ENCODE measurements around the gene WDFY4.
A peak's percentile ranks its signal among the peaks of the same experiment; 100 is the strongest.

The WDFY4 gene

GRCh38 chr10:48856855-48857254, 172.2 kb downstream of the WDFY4 start:
- Histone ChIP-seq H3K56ac (ENCODE audit: low read length) (no peak overlapping the region), H3K79me2 (ENCODE audit: control insufficient read depth, insufficient read depth, low read length) (no peaks in the 10 kb centered on the region), H3K4ac (ENCODE audit: low read depth, low read length) (no peak overlapping the region), H3K4me1 (ENCODE audit: control insufficient read depth, low read depth, low read length) (no peaks in the 10 kb centered on the region), H3K9ac (ENCODE audit: low read length) (no peak overlapping the region), H3K79me1 (ENCODE audit: low read length) (no peaks in the 10 kb centered on the region), H2AK5ac (ENCODE audit: low read length) (no peak overlapping the region), H3K27ac (ENCODE audit: low read depth, low read length) (no peak overlapping the region), H2BK5ac (ENCODE audit: low read length) (no peak overlapping the region), H3K4me3 (ENCODE audit: low read length) (no peak overlapping the region), H3K36me3 (ENCODE audit: control insufficient read depth, insufficient read depth, low read length) (no peaks in the 10 kb centered on the region), H3K18ac (ENCODE audit: low read length) (no peak overlapping the region), H4K8ac (ENCODE audit: low read depth, low read length) (no peak overlapping the region), H2BK120ac (ENCODE audit: low read depth, low read length) (no peak overlapping the region), H3K23ac (ENCODE audit: low read length) (no peak overlapping the region), H3K27me3 (ENCODE audit: insufficient read depth, low read length, poor library complexity) (no peaks in the 10 kb centered on the region), H4K5ac (ENCODE audit: low read length) (no peak overlapping the region), H2BK15ac (replicated peaks; ENCODE audit: low read depth) (no peak overlapping the region), H3K4me2 (ENCODE audit: low read length) (no peak overlapping the region)
- DNase-seq, result no peak

- H4K8ac ChIP-seq (ENCODE audit: low read depth, low read length), result no peak overlapping the region
- H3K9ac ChIP-seq (ENCODE audit: low read length), result no peak overlapping the region
- no peak overlapping the region for H2BK120ac ChIP-seq (ENCODE audit: low read depth, low read length)
- H3K79me2 ChIP-seq (ENCODE audit: control insufficient read depth, insufficient read depth, low read length), result no peaks in the 10 kb centered on the region
- H3K56ac ChIP-seq (ENCODE audit: low read length), result no peak overlapping the region
- H3K36me3 ChIP-seq (ENCODE audit: control insufficient read depth, insufficient read depth, low read length), result no peaks in the 10 kb centered on the region
- no peak for DNase-seq
- no peak overlapping the region for H3K4ac ChIP-seq (ENCODE audit: low read depth, low read length)
- H2BK15ac ChIP-seq (replicated peaks; ENCODE audit: low read depth), result no peak overlapping the region
- H3K18ac ChIP-seq (ENCODE audit: low read length), result no peak overlapping the region
- no peak overlapping the region for H3K23ac ChIP-seq (ENCODE audit: low read length)
- WGBS (ENCODE audit: extremely low coverage, insufficient coverage, low lambda C conversion rate), result no CpG with 5 or more reads among the region's 1 CpG
- H3K79me1 ChIP-seq (ENCODE audit: low read length), result no peaks in the 10 kb centered on the region
- no peak overlapping the region for H4K5ac ChIP-seq (ENCODE audit: low read length)
- H2AK5ac ChIP-seq (ENCODE audit: low read length), result no peak overlapping the region
- no peaks in the 10 kb centered on the region for H3K4me1 ChIP-seq (ENCODE audit: control insufficient read depth, low read depth, low read length)
- H3K27me3 ChIP-seq (ENCODE audit: insufficient read depth, low read length, poor library complexity), result no peaks in the 10 kb centered on the region
- no peak overlapping the region for H2BK5ac ChIP-seq (ENCODE audit: low read length)
- no peak overlapping the region for H3K4me3 ChIP-seq (ENCODE audit: low read length)
- H3K4me2 ChIP-seq (ENCODE audit: low read length), result no peak overlapping the region
- no peak overlapping the region for H3K27ac ChIP-seq (ENCODE audit: low read depth, low read length)
These were observed 187.6 kb downstream of the WDFY4 start for GRCh38 chr10:48872234-48872633.

GRCh38 chr10:48878091-48878490, 193.4 kb downstream of the WDFY4 start:
- no peaks in the 10 kb centered on the region for H3K79me1 ChIP-seq (ENCODE audit: low read length)
- no peak overlapping the region for H3K4me2 ChIP-seq (ENCODE audit: low read length)
- H3K23ac ChIP-seq (ENCODE audit: low read length), result no peak overlapping the region
- no peak overlapping the region for H3K27ac ChIP-seq (ENCODE audit: low read depth, low read length)
- H3K4me1 ChIP-seq (ENCODE audit: control insufficient read depth, low read depth, low read length), result no peaks in the 10 kb centered on the region
- no CpG with 5 or more reads among the region's 3 CpGs for WGBS (ENCODE audit: extremely low coverage, insufficient coverage, low lambda C conversion rate)
- H3K4ac ChIP-seq (ENCODE audit: low read depth, low read length), result no peak overlapping the region
- no peak overlapping the region for H2AK5ac ChIP-seq (ENCODE audit: low read length)
- H2BK120ac ChIP-seq (ENCODE audit: low read depth, low read length), result no peak overlapping the region
- H3K36me3 ChIP-seq (ENCODE audit: control insufficient read depth, insufficient read depth, low read length), result no peaks in the 10 kb centered on the region
- H3K56ac ChIP-seq (ENCODE audit: low read length), result no peak overlapping the region
- no peak for DNase-seq
- H4K8ac ChIP-seq (ENCODE audit: low read depth, low read length), result no peak overlapping the region
- H2BK15ac ChIP-seq (replicated peaks; ENCODE audit: low read depth), result no peak overlapping the region
- no peak overlapping the region for H3K9ac ChIP-seq (ENCODE audit: low read length)
- H3K4me3 ChIP-seq (ENCODE audit: low read length), result no peak overlapping the region
- no peaks in the 10 kb centered on the region for H3K79me2 ChIP-seq (ENCODE audit: control insufficient read depth, insufficient read depth, low read length)
- no peak overlapping the region for H3K18ac ChIP-seq (ENCODE audit: low read length)
- no peaks in the 10 kb centered on the region for H3K27me3 ChIP-seq (ENCODE audit: insufficient read depth, low read length, poor library complexity)
- no peak overlapping the region for H2BK5ac ChIP-seq (ENCODE audit: low read length)
- H4K5ac ChIP-seq (ENCODE audit: low read length), result no peak overlapping the region

GRCh38 chr10:48879451-48879850, 194.8 kb downstream of the WDFY4 start:
- Histone ChIP-seq H3K4me3 (ENCODE audit: low read length) (no peak overlapping the region), H3K27me3 (ENCODE audit: insufficient read depth, low read length, poor library complexity) (no peaks in the 10 kb centered on the region)

GRCh38 chr10:48880016-48880705, 195.5 kb downstream of the WDFY4 start:
- H2AK5ac ChIP-seq (ENCODE audit: low read length), result no peak overlapping the region
- H3K18ac ChIP-seq (ENCODE audit: low read length), result no peak overlapping the region
- H2BK120ac ChIP-seq (ENCODE audit: low read depth, low read length), result no peak overlapping the region

More at GRCh38 chr10:48879451-48879850, 194.8 kb downstream of the WDFY4 start:
- H4K5ac ChIP-seq (ENCODE audit: low read length), result no peak overlapping the region
- H3K79me1 ChIP-seq (ENCODE audit: low read length), result no peaks in the 10 kb centered on the region
- H2BK5ac ChIP-seq (ENCODE audit: low read length), result no peak overlapping the region
- no peak for DNase-seq
- no peak overlapping the region for H3K18ac ChIP-seq (ENCODE audit: low read length)
- H3K4me1 ChIP-seq (ENCODE audit: control insufficient read depth, low read depth, low read length), result no peaks in the 10 kb centered on the region
- no peak overlapping the region for H2BK120ac ChIP-seq (ENCODE audit: low read depth, low read length)
- no peak overlapping the region for H4K8ac ChIP-seq (ENCODE audit: low read depth, low read length)
- WGBS (ENCODE audit: extremely low coverage, insufficient coverage, low lambda C conversion rate), result no CpG with 5 or more reads among the region's 5 CpGs
- no peak overlapping the region for H3K23ac ChIP-seq (ENCODE audit: low read length)
- H3K4me2 ChIP-seq (ENCODE audit: low read length), result no peak overlapping the region
- no peaks in the 10 kb centered on the region for H3K36me3 ChIP-seq (ENCODE audit: control insufficient read depth, insufficient read depth, low read length)
- no peaks in the 10 kb centered on the region for H3K79me2 ChIP-seq (ENCODE audit: control insufficient read depth, insufficient read depth, low read length)
- H2BK15ac ChIP-seq (replicated peaks; ENCODE audit: low read depth), result no peak overlapping the region
- no peak overlapping the region for H3K56ac ChIP-seq (ENCODE audit: low read length)
- no peak overlapping the region for H2AK5ac ChIP-seq (ENCODE audit: low read length)
- H3K4ac ChIP-seq (ENCODE audit: low read depth, low read length), result no peak overlapping the region
- no peak overlapping the region for H3K9ac ChIP-seq (ENCODE audit: low read length)
- no peak overlapping the region for H3K27ac ChIP-seq (ENCODE audit: low read depth, low read length)

GRCh38 chr10:48881937-48882336, 197.3 kb downstream of the WDFY4 start:
- H2AK5ac ChIP-seq (ENCODE audit: low read length), result no peak overlapping the region
- H3K79me2 ChIP-seq (ENCODE audit: control insufficient read depth, insufficient read depth, low read length), result no peaks in the 10 kb centered on the region
- no peak overlapping the region for H3K4ac ChIP-seq (ENCODE audit: low read depth, low read length)
- no peak overlapping the region for H3K4me3 ChIP-seq (ENCODE audit: low read length)
- H3K27ac ChIP-seq (ENCODE audit: low read depth, low read length), result no peak overlapping the region
- no peaks in the 10 kb centered on the region for H3K27me3 ChIP-seq (ENCODE audit: insufficient read depth, low read length, poor library complexity)
- no peaks in the 10 kb centered on the region for H3K79me1 ChIP-seq (ENCODE audit: low read length)
- H3K9ac ChIP-seq (ENCODE audit: low read length), result no peak overlapping the region
- no peak overlapping the region for H4K5ac ChIP-seq (ENCODE audit: low read length)
- H3K23ac ChIP-seq (ENCODE audit: low read length), result no peak overlapping the region
- no peaks in the 10 kb centered on the region for H3K4me1 ChIP-seq (ENCODE audit: control insufficient read depth, low read depth, low read length)
- H2BK120ac ChIP-seq (ENCODE audit: low read depth, low read length), result no peak overlapping the region
- H3K4me2 ChIP-seq (ENCODE audit: low read length), result no peak overlapping the region
- H2BK5ac ChIP-seq (ENCODE audit: low read length), result no peak overlapping the region
- H3K56ac ChIP-seq (ENCODE audit: low read length), result no peak overlapping the region
- DNase-seq, result no peak
- H3K18ac ChIP-seq (ENCODE audit: low read length), result no peak overlapping the region
- H2BK15ac ChIP-seq (replicated peaks; ENCODE audit: low read depth), result no peak overlapping the region
- no peak overlapping the region for H4K8ac ChIP-seq (ENCODE audit: low read depth, low read length)
- H3K36me3 ChIP-seq (ENCODE audit: control insufficient read depth, insufficient read depth, low read length), result no peaks in the 10 kb centered on the region
- no CpG with 5 or more reads among the region's 1 CpG for WGBS (ENCODE audit: extremely low coverage, insufficient coverage, low lambda C conversion rate)

More at GRCh38 chr10:48880016-48880705, 195.5 kb downstream of the WDFY4 start:
- Histone ChIP-seq H3K4me3 (ENCODE audit: low read length) (no peak overlapping the region), H3K27me3 (ENCODE audit: insufficient read depth, low read length, poor library complexity) (no peaks in the 10 kb centered on the region), H3K27ac (ENCODE audit: low read depth, low read length) (no peak overlapping the region), H2BK15ac (replicated peaks; ENCODE audit: low read depth) (no peak overlapping the region), H4K8ac (ENCODE audit: low read depth, low read length) (no peak overlapping the region), H3K4ac (ENCODE audit: low read depth, low read length) (no peak overlapping the region), H3K79me1 (ENCODE audit: low read length) (no peaks in the 10 kb centered on the region), H3K23ac (ENCODE audit: low read length) (no peak overlapping the region), H4K5ac (ENCODE audit: low read length) (no peak overlapping the region), H2BK5ac (ENCODE audit: low read length) (no peak overlapping the region), H3K9ac (ENCODE audit: low read length) (no peak overlapping the region), H3K4me1 (ENCODE audit: control insufficient read depth, low read depth, low read length) (no peaks in the 10 kb centered on the region), H3K79me2 (ENCODE audit: control insufficient read depth, insufficient read depth, low read length) (no peaks in the 10 kb centered on the region), H3K4me2 (ENCODE audit: low read length) (no peak overlapping the region), H3K56ac (ENCODE audit: low read length) (no peak overlapping the region), H3K36me3 (ENCODE audit: control insufficient read depth, insufficient read depth, low read length) (no peaks in the 10 kb centered on the region)
- peak; percentile 49 for DNase-seq
- no CpG with 5 or more reads among the region's 11 CpGs for WGBS (ENCODE audit: extremely low coverage, insufficient coverage, low lambda C conversion rate)

Measured in mesendoderm (in vitro differentiated cells).